Kidney (tissue), 14 donors: ENCODE measurements around the gene AKT3. TPM values are rescaled to one million over a fixed set of nuclear protein-coding genes. Genes with fewer than 3 reads are reported as not detected.
A peak's percentile ranks its signal among the peaks of the same experiment; 100 is the strongest.
"Not testable (repeated sequence)": the region's sequence is repeated elsewhere in the genome, so short reads cannot be mapped to it uniquely, and the experiment has no call there.

ENCODE experiments used
- DNase-seq, 5 donors: peaks; one replicate each; pipeline ENCODE4 v3.0.0-alpha.2; 2013 to 2020
- FAIRE-seq: peaks from 2 replicates; lab custom pipeline; 2012; peaks lifted over from hg19 to GRCh38; lab: Jason Lieb, UNC
- H3K27ac ChIP-seq, 2 donors: one replicate each; pipeline ENCODE4 v1.7.0; 2013; ENCODE audit warnings: low read depth in 2 of 2, low read length in 2 of 2, inconsistent platforms in 1 of 2
- H3K27me3 ChIP-seq: one replicate; pipeline ENCODE4 v1.7.1; 2013; ENCODE audit warnings: low read length, inconsistent platforms; ENCODE audit not compliant: control insufficient read depth, insufficient read depth
- H3K36me3 ChIP-seq, 3 donors: one replicate each; pipeline versions ENCODE4 v1.7.0 to v1.7.1; 2013; ENCODE audit warnings: low read length in 3 of 3, control low read depth in 1 of 3, inconsistent platforms in 1 of 3; ENCODE audit not compliant: insufficient read depth in 3 of 3, control insufficient read depth in 2 of 3
- H3K4me1 ChIP-seq, 3 donors: one replicate each; pipeline versions ENCODE4 v1.7.0 to v1.7.1; 2013; ENCODE audit warnings: low read length in 3 of 3, inconsistent platforms in 1 of 3, low read depth in 1 of 3; ENCODE audit not compliant: control insufficient read depth in 2 of 3, insufficient read depth in 2 of 3
- H3K4me3 ChIP-seq, 3 donors: one replicate each; pipeline versions ENCODE4 v1.7.0 to v1.8.1; 2013; ENCODE audit warnings: low read length in 3 of 3, control low read depth in 1 of 3, inconsistent platforms in 1 of 3
- H3K9ac ChIP-seq, 3 donors: one replicate each; pipeline versions ENCODE4 v1.7.0 to v1.7.1; 2013; ENCODE audit warnings: low read length in 3 of 3, control low read depth in 1 of 3, inconsistent platforms in 1 of 3
- H3K9me3 ChIP-seq, 3 donors: one replicate each; pipeline versions ENCODE4 v1.7.0 to v1.7.1; 2013; ENCODE audit warnings: low read length in 3 of 3, control low read depth in 1 of 3, inconsistent platforms in 1 of 3; ENCODE audit not compliant: control insufficient read depth in 2 of 3, insufficient read depth in 1 of 3
- intact Hi-C: fragments of 100-400 bp; cut with DNase I; formaldehyde crosslinking; loops from one replicate; pipeline ENCODE4 v1.11.1; 2022
- polyA plus RNA-seq: library from polyadenylated mRNA; stranded (reverse); fragments of 350-450 nt; fragmentation: Illumina TruSeq; extraction: RNeasy Lipid Tissue Mini Kit (QIAGEN cat#74804); gene quantifications from one replicate; pipeline ENCODE4 v1.2.3, GENCODE V29; 2014; ENCODE audit warnings: low read depth, low replicate concordance; ENCODE audit not compliant: insufficient read depth
- total RNA-seq: library from RNA; stranded (reverse); fragmentation: NEBNext Ultra II Directional; extraction: Animal tissue kit (Norgen Biotek cat#: 25700); gene quantifications from one replicate; pipeline ENCODE4 v1.2.1, GENCODE V29; 2021
- TF ChIP-seq, protein P1 (sequence below): IDR thresholded peaks from 3 replicates; pipeline ENCODE4 v1.5.1; 2012; ENCODE audit warnings: mild to moderate bottlenecking, moderate library complexity, borderline replicate concordance; ENCODE audit not compliant: insufficient read depth; ENCODE audit errors: extremely low read depth
- donor health status: control.
- donor health status: control.
- donor health status: control.
- donor health status: control.
- donor health status: control.
- donor health status: DM: yes; HTN: yes; CAD: no.
- donor health status: Normal renal cell carcinoma (clear cell type).

AKT3 gene
- total and polyA plus RNA-seq, 2 donors from 2014 or later = 9.5 to 81.6 TPM

DNA sequence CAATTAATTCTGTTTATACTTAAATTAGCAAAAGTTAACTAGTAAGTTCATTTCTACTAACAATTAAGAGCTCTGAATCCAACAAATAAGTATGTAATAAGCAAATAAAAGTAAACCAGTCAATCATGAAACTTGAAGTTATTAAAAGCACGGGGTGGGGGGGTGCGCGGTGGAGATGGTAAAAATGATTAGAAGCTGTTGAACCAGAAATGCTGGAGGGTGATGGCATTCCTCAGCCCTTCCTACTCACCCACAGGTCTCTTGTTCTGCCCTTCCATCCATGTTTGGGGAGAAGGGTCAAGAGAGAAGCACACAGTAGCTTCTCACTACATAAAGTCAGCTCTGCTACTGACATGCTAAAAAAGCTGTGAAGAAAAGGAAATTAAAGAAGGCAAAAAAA lies 63.5 kb downstream of the AKT3 start:
- TF ChIP-seq, protein P1, sequence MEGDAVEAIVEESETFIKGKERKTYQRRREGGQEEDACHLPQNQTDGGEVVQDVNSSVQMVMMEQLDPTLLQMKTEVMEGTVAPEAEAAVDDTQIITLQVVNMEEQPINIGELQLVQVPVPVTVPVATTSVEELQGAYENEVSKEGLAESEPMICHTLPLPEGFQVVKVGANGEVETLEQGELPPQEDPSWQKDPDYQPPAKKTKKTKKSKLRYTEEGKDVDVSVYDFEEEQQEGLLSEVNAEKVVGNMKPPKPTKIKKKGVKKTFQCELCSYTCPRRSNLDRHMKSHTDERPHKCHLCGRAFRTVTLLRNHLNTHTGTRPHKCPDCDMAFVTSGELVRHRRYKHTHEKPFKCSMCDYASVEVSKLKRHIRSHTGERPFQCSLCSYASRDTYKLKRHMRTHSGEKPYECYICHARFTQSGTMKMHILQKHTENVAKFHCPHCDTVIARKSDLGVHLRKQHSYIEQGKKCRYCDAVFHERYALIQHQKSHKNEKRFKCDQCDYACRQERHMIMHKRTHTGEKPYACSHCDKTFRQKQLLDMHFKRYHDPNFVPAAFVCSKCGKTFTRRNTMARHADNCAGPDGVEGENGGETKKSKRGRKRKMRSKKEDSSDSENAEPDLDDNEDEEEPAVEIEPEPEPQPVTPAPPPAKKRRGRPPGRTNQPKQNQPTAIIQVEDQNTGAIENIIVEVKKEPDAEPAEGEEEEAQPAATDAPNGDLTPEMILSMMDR = no peak
- H3K27ac ChIP-seq = no peak overlapping the region
- FAIRE-seq = no peak
- H3K9ac ChIP-seq = no peak overlapping the region
- peak in 4 of 5 donors; percentile 19 to 37 (median 29) for DNase-seq
- intact Hi-C loops = no loop called here
- no peak overlapping the region for H3K4me3 ChIP-seq
- H3K4me1 ChIP-seq = peaks cover 0 to 12% (median 5%) of the 10 kb centered on the region in 3 donors
- no peaks in the 10 kb centered on the region for H3K27me3 ChIP-seq
- no peaks in the 10 kb centered on the region for H3K36me3 ChIP-seq
- H3K9me3 ChIP-seq = no peaks in the 10 kb centered on the region

DNA sequence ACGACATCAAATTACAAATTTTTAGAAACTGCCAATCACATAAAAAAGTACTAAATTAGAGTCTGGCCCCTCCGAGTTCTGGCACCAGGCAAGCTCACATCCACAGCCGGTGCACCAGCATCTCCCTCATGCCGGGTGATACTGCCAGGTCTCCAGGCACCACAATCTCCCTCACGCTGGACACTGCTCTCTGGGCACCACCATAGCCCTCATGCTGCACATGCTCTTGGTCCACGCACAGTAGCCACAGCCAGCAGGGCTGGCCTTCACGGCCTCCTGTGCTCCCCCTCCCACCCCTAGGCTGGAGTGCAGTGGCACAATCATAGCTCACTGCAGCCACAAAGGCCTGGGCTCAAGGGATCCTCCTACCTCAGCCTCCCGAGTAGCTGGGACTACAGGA lies 65.5 kb downstream of the AKT3 start:
- H3K27ac ChIP-seq = no peak overlapping the region
- no peak for DNase-seq
- H3K4me3 ChIP-seq = no peak overlapping the region
- no peaks in the 10 kb centered on the region for H3K36me3 ChIP-seq
- H3K27me3 ChIP-seq = no peaks in the 10 kb centered on the region
- FAIRE-seq = no peak
- peaks cover 0 to 5% (median 4%) of the 10 kb centered on the region in 3 donors for H3K4me1 ChIP-seq
- H3K9ac ChIP-seq = no peak overlapping the region
- H3K9me3 ChIP-seq = no peaks in the 10 kb centered on the region
- intact Hi-C loops = no loop called here
- TF ChIP-seq, protein P1 = no peak

DNA sequence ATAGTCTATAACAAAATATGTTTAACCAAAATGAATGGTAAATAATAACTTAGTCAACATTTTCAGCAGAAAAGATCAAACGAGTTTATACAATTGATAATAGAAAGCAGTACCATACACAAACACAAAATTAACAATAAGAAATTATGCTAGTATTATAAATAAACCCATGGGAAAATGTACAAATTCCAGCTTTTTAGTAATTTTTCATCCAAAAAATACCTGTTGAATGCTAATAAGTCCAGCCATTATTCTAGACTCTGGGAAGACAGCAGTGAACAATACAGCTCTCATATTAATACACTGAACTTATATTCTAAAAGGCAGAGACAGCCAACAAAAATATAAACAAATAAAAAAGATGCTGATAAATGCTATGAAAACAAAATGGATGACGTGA lies 66.3 kb downstream of the AKT3 start:
- TF ChIP-seq, protein P1 = no peak
- no peak for FAIRE-seq

DNA sequence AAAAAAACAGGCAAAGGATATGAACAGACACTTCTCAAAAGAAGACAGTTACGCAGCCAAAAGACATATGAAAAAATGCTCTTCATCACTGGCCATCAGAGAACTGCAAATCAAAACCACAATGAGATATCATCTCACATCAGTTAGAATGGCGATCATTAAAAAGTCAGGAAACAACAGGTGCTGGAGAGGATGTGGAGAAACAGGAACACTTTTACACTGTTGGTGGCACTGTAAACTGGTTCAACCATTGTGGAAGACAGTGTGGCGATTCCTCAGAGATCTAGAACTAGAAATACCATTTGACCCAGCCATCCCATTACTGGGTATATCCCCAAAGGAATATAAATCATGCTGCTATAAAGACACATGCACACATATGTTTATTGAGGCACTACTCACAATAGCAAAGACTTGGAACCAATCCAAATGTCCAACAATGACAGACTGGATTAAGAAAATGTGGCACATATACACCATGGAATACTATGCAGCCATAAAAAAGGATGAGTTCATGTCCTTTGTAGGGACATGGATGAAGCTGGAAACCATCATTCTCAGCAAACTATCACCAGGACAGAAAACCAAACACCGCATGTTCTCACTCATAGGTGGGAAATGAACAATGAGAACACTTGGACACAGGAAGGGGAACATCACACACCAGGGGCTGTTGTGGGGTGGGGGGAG lies 77.5 kb downstream of the AKT3 start:
- H3K27me3 ChIP-seq, intact Hi-C loops, H3K4me1 ChIP-seq, H3K9ac ChIP-seq, H3K27ac ChIP-seq, H3K4me3 ChIP-seq, H3K9me3 ChIP-seq, FAIRE-seq, H3K36me3 ChIP-seq, DNase-seq: not testable (repeated sequence)

More for the DNA sequence above, 66.3 kb downstream of the AKT3 start:
- no peak overlapping the region for H3K4me3 ChIP-seq
- H3K36me3 ChIP-seq = no peaks in the 10 kb centered on the region
- intact Hi-C loops = no loop called here
- H3K9ac ChIP-seq = no peak overlapping the region
- no peaks in the 10 kb centered on the region for H3K27me3 ChIP-seq
- no peaks in the 10 kb centered on the region for H3K9me3 ChIP-seq
- H3K4me1 ChIP-seq = peaks cover 0 to 5% (median 4%) of the 10 kb centered on the region in 3 donors
- DNase-seq = no peak
- H3K27ac ChIP-seq = no peak overlapping the region
